Measurements from ENCODE around the gene DIP2C. TPM values are rescaled to one million over a fixed set of nuclear protein-coding genes. Genes with fewer than 3 reads are reported as not detected.
A peak's percentile ranks its signal among the peaks of the same experiment; 100 is the strongest.

The DIP2C gene
- total RNA-seq, result 10 to 100 TPM; 10.5 to 40.5 (median 19.5) TPM

GRCh38 chr10:689452-690371 is at the start of gene DIP2C:
Gene DIP2C, minus strand, starts transcription at chr10:689668. Its CDS starts 90 bp downstream, at chr10:689578.
- peaks cover 0 to 4% of the 10 kb centered on the region in 2 donors for H3K4me1 ChIP-seq

GRCh38 chr10:734481-734880 is 45.0 kb upstream of the DIP2C start:
- intact Hi-C loops (cut with DNase I; ENCODE audit: low total_unique reads), result no loop called here
- Histone ChIP-seq H3K36me3 (no peaks in the 10 kb centered on the region), H3K9me3 (no peaks in the 10 kb centered on the region), H3K27me3 (no peaks in the 10 kb centered on the region), H3K4me3 (no peak overlapping the region), H3K4me1 (no peaks in the 10 kb centered on the region), H3K27ac (no peak overlapping the region)
- TF ChIP-seq CTCF (IDR thresholded peaks at IDR 0.05), result no peak
- no peak for TF ChIP-seq POLR2A (IDR thresholded peaks at IDR 0.05)
- DNase-seq, result no peak

More at GRCh38 chr10:689452-690371, at the start of gene DIP2C:
- peak; percentile 78 to 79 for DNase-seq
- H3K4me3 ChIP-seq, result peak within 1 kb of the TSS; percentile 82
- H3K9me3 ChIP-seq, result no peaks in the 10 kb centered on the region
- H3K27ac ChIP-seq, result peak within 1 kb of the TSS; percentile 91 to 94
- peak in 1 of 4 experiments; percentile 3 for TF ChIP-seq CTCF (IDR thresholded peaks at IDR 0.05)
- peak in 1 of 2 donors; percentile 52 for TF ChIP-seq POLR2A (IDR thresholded peaks at IDR 0.05)
- intact Hi-C loops (cut with DNase I; ENCODE audit: low total_unique reads), result loop anchor here (10.0 kb wide), 1 partner anchor 175 kb away; no protein-coding TSS in a partner anchor
- no peaks in the 10 kb centered on the region for H3K36me3 ChIP-seq
- H3K27me3 ChIP-seq, result no peaks in the 10 kb centered on the region

GRCh38 chr10:733086-733485 is 43.6 kb upstream of the DIP2C start:
- Histone ChIP-seq H3K27ac (no peak overlapping the region), H3K36me3 (no peaks in the 10 kb centered on the region), H3K4me3 (no peak overlapping the region), H3K9me3 (no peaks in the 10 kb centered on the region), H3K27me3 (no peaks in the 10 kb centered on the region), H3K4me1 (no peaks in the 10 kb centered on the region)
- intact Hi-C loops (cut with DNase I; ENCODE audit: low total_unique reads), result no loop called here
- no peak for DNase-seq
- TF ChIP-seq POLR2A (IDR thresholded peaks at IDR 0.05) (no peak), CTCF (IDR thresholded peaks at IDR 0.05) (no peak)

- H3K36me3 ChIP-seq, result no peaks in the 10 kb centered on the region
Measured at GRCh38 chr10:729213-729612, 39.7 kb upstream of the DIP2C start.

More at GRCh38 chr10:729213-729612, 39.7 kb upstream of the DIP2C start:
- TF ChIP-seq CTCF (IDR thresholded peaks at IDR 0.05) (no peak), POLR2A (IDR thresholded peaks at IDR 0.05) (no peak)
- Histone ChIP-seq H3K9me3 (no peaks in the 10 kb centered on the region), H3K4me1 (no peaks in the 10 kb centered on the region), H3K27ac (no peak overlapping the region), H3K27me3 (no peaks in the 10 kb centered on the region), H3K4me3 (no peak overlapping the region)
- DNase-seq, result no peak
- intact Hi-C loops (cut with DNase I; ENCODE audit: low total_unique reads), result no loop called here
